ENCODE data around the gene NCS1. TPM values are rescaled to one million over a fixed set of nuclear protein-coding genes. Genes with fewer than 3 reads are reported as not detected.

NCS1 gene
- total and polyA plus RNA-seq, 9 of the 15 experiments (the other 6 are each of a cell fraction or from before 2014, with no cell fraction given): 0.28 to 27.0 (median 9.6) TPM

- H2AFZ ChIP-seq (ENCODE audit: low read depth, low read length): peak overlapping the region; percentile 51
- ChIA-PET POLR2A (interaction anchor here (0.5 to 1.2 kb wide), 2 partner anchors 13 to 311 kb away, joined by 3 read pairs; no protein-coding TSS in a partner anchor), CTCF (ENCODE audit: low intra/inter-chr PET ratio) (no interaction called here)
- no TSS peak for BruUV-seq (replicated peaks)
- WGBS (ENCODE audit: insufficient coverage, low coverage, missing lambda C conversion rate): 13% methylated on average over 16 of the region's 57 CpGs
- peak in 2 of 4 experiments; percentile 38 to 72 for DNase-seq (ENCODE audit: extremely low read depth in 1 of 4, low spot score in 3 of 4)
- no peaks in the 10 kb centered on the region for H3K9me1 ChIP-seq (ENCODE audit: control insufficient read depth, insufficient read depth, low read length)
- H3K27ac ChIP-seq (ENCODE audit: extremely low read depth, low read depth, low read length): no peak overlapping the region
- peak overlapping the region; percentile 48 for H3K4me2 ChIP-seq (ENCODE audit: insufficient read depth, low read length)
- H3K9ac ChIP-seq (ENCODE audit: insufficient read depth in 1 of 2, low read depth in 2 of 2, low read length in 2 of 2): peak overlapping the region; percentile 34 to 90
- FAIRE-seq: no peak
- no peaks in the 10 kb centered on the region; a peak in 1 of 5 replicates for H3K27me3 ChIP-seq (ENCODE audit: control insufficient read depth in 2 of 2, insufficient read depth in 2 of 2, low read length in 2 of 2)
- in situ Hi-C loops (cut with MboI) (no loop called here), intact Hi-C loops (cut with micrococcal nuclease) (no loop called here)
- ATAC-seq: peak; percentile 10
- H3K9me3 ChIP-seq (replicated peaks; ENCODE audit: control insufficient read depth, insufficient read depth, low read depth, low read length): no peaks in the 10 kb centered on the region
- H4K20me1 ChIP-seq (replicated peaks; ENCODE audit: control insufficient read depth, insufficient read depth, low read length): peaks cover 16% of the 10 kb centered on the region; the same call in 1 of the 2 replicates
- peaks cover 0 to 27% of the 10 kb centered on the region in 2 experiments; a peak in 3 of 5 replicates for H3K4me1 ChIP-seq (replicated peaks in 1 of 2; ENCODE audit: control insufficient read depth in 2 of 2, insufficient read depth in 2 of 2, low read length in 2 of 2)
- H3K36me3 ChIP-seq (ENCODE audit: control insufficient read depth, insufficient read depth, low read length): no peaks in the 10 kb centered on the region
- peak overlapping the region; percentile 52 for H3K4me3 ChIP-seq
- peaks cover 17% of the 10 kb centered on the region for H3K79me2 ChIP-seq (ENCODE audit: control insufficient read depth, insufficient read depth, low read length)
- no peak for TF ChIP-seq ZSCAN29 (IDR thresholded peaks at IDR 0.05)
- 0 out of 2 replicates have a peak, but pooled peaks have one; percentile 37 for TF ChIP-seq GABPB1 (CRISPR knock-in tag; IDR thresholded peaks at IDR 0.05)
- TF ChIP-seq RBFOX2 (IDR thresholded peaks at IDR 0.05; ENCODE audit: low read depth, low read length): peak; percentile 46; the same call in 1 of the 2 replicates
- TF ChIP-seq NR2C1 (IDR thresholded peaks at IDR 0.05): no peak
- no peak for TF ChIP-seq NR2C1 (tag; IDR thresholded peaks at IDR 0.05)
- TF ChIP-seq ZFP36 (IDR thresholded peaks at IDR 0.05; ENCODE audit: low read depth, low read length, partially characterized antibody): peak; percentile 36
- TF ChIP-seq, protein P1, sequence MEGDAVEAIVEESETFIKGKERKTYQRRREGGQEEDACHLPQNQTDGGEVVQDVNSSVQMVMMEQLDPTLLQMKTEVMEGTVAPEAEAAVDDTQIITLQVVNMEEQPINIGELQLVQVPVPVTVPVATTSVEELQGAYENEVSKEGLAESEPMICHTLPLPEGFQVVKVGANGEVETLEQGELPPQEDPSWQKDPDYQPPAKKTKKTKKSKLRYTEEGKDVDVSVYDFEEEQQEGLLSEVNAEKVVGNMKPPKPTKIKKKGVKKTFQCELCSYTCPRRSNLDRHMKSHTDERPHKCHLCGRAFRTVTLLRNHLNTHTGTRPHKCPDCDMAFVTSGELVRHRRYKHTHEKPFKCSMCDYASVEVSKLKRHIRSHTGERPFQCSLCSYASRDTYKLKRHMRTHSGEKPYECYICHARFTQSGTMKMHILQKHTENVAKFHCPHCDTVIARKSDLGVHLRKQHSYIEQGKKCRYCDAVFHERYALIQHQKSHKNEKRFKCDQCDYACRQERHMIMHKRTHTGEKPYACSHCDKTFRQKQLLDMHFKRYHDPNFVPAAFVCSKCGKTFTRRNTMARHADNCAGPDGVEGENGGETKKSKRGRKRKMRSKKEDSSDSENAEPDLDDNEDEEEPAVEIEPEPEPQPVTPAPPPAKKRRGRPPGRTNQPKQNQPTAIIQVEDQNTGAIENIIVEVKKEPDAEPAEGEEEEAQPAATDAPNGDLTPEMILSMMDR (IDR thresholded peaks at IDR 0.05 in 2 of 3, conservative IDR thresholded peaks at IDR 0.05 in 1 of 3; ENCODE audit: insufficient read depth in 2 of 3, low read depth in 1 of 3, low read length in 3 of 3): 0 out of 6 replicates have a peak, but pooled peaks of 1 of the 3 experiments have one; percentile 12
- TF ChIP-seq, protein P2, sequence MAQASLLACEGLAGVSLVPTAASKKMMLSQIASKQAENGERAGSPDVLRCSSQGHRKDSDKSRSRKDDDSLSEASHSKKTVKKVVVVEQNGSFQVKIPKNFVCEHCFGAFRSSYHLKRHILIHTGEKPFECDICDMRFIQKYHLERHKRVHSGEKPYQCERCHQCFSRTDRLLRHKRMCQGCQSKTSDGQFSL (CRISPR knock-in tag; IDR thresholded peaks at IDR 0.05): peak; percentile 86
- TF ChIP-seq, protein P2 (tag; IDR thresholded peaks at IDR 0.05): no peak
- no peak for TF ChIP-seq HDAC2 (IDR thresholded peaks at IDR 0.05)
- TF ChIP-seq TGIF2 (CRISPR knock-in tag; IDR thresholded peaks at IDR 0.05): 0 out of 2 replicates have a peak, but pooled peaks have one; percentile 36
- TF ChIP-seq MTA3 (IDR thresholded peaks at IDR 0.05; ENCODE audit: borderline replicate concordance): 0 out of 2 replicates have a peak, but pooled peaks have one; percentile 15
- TF ChIP-seq, protein P3, sequence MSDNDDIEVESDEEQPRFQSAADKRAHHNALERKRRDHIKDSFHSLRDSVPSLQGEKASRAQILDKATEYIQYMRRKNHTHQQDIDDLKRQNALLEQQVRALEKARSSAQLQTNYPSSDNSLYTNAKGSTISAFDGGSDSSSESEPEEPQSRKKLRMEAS (CRISPR knock-in tag; IDR thresholded peaks at IDR 0.05): peak; percentile 18; the same call in 1 of the 2 replicates
- TF ChIP-seq ATF1 (CRISPR knock-in tag; IDR thresholded peaks at IDR 0.05): no peak
- no peak for TF ChIP-seq ATF1 (tag; IDR thresholded peaks at IDR 0.05)
- TF ChIP-seq ZBTB7A (IDR thresholded peaks at IDR 0.05; ENCODE audit: borderline replicate concordance, control insufficient read depth, low read depth, low read length): peak; percentile 88; the same call in 1 of the 2 replicates
- TF ChIP-seq, protein P4, sequence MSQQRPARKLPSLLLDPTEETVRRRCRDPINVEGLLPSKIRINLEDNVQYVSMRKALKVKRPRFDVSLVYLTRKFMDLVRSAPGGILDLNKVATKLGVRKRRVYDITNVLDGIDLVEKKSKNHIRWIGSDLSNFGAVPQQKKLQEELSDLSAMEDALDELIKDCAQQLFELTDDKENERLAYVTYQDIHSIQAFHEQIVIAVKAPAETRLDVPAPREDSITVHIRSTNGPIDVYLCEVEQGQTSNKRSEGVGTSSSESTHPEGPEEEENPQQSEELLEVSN (IDR thresholded peaks at IDR 0.05; ENCODE audit: borderline replicate concordance in 1 of 2, extremely low read depth in 1 of 2, insufficient read depth in 1 of 2, insufficient read length in 1 of 2, low read depth in 1 of 2, low read length in 1 of 2, poor library complexity in 1 of 2, severe bottlenecking in 1 of 2): peak in 1 of 2 experiments; percentile 33
Measured at GRCh38 chr9:130172858-130173665, 858 bp downstream of the NCS1 start.

All from K562 (cell line).